AG09309 (cell line): ENCODE measurements around the gene NUP210.

ENCODE experiments used
- DNase-seq: peaks from one replicate; pipeline ENCODE4 v3.0.0-alpha.2; 2010; ENCODE audit warnings: low read depth
- H3K4me3 ChIP-seq: 2 replicates; pipeline ENCODE4 v1.5.1; 2011; ENCODE audit warnings: mild to moderate bottlenecking, low read depth, low read length, moderate library complexity; ENCODE audit not compliant: control insufficient read depth
- CTCF ChIP-seq: IDR thresholded peaks from 2 replicates; pipeline ENCODE4 v1.5.1; 2011; ENCODE audit warnings: mild to moderate bottlenecking, low read depth, low read length, inconsistent platforms; ENCODE audit not compliant: insufficient read depth, control insufficient read depth; ENCODE audit errors: missing control alignments

Gene NUP210

GRCh38 chr3:13285007-13285567 lies 135.0 kb downstream of the NUP210 start:
- TF ChIP-seq CTCF: no peak

GRCh38 chr3:13283877-13284264 lies 136.3 kb downstream of the NUP210 start:
- no peak for DNase-seq
- no peak overlapping the region for H3K4me3 ChIP-seq
- TF ChIP-seq CTCF: no peak

More at GRCh38 chr3:13285007-13285567, 135.0 kb downstream of the NUP210 start:
- no peak for DNase-seq
- H3K4me3 ChIP-seq: no peak overlapping the region

- TF ChIP-seq CTCF: no peak
- no peak for DNase-seq
- no peak overlapping the region for H3K4me3 ChIP-seq
Observed at GRCh38 chr3:13282986-13283876, 136.9 kb downstream of the NUP210 start.

- DNase-seq: no peak
- TF ChIP-seq CTCF: no peak
- no peak overlapping the region for H3K4me3 ChIP-seq
Observed at GRCh38 chr3:13282358-13282985, 137.7 kb downstream of the NUP210 start.

- H3K4me3 ChIP-seq: no peak overlapping the region
- DNase-seq: no peak
Observed at GRCh38 chr3:13281507-13282357, 138.4 kb downstream of the NUP210 start.

More at GRCh38 chr3:13281507-13282357, 138.4 kb downstream of the NUP210 start:
- no peak for TF ChIP-seq CTCF
